ENCODE measurements around the gene MEIS1. TPM values are rescaled to one million over a fixed set of nuclear protein-coding genes. Genes with fewer than 3 reads are reported as not detected.

The MEIS1 gene
- total and polyA plus RNA-seq, 5 experiments from 2014 or later: not detected

- no peak for ATAC-seq
- DNase-seq: no peak
- Mint-ChIP-seq H3K36me3 (peaks cover 0 to 11% (median 2%) of the 10 kb centered on the region in 3 donors), H3K27me3 (peaks cover 25 to 56% (median 54%) of the 10 kb centered on the region in 5 donors), H3K27ac (no peak overlapping the region), H3K4me1 (peaks cover 5 to 20% (median 17%) of the 10 kb centered on the region in 4 donors), H3K9me3 (peaks cover 0 to 17% (median 0%) of the 10 kb centered on the region in 9 donors), H3K4me3 (peak overlapping the region in 2 of 10 donors; percentile 14 to 32)
- POLR2A ChIA-PET: no interaction called here
Measured at GRCh38 chr2:66576561-66577320, 141.8 kb downstream of the MEIS1 start.

GRCh38 chr2:66577321-66578053, 142.6 kb downstream of the MEIS1 start:
- DNase-seq (no peak), ATAC-seq (no peak)
- POLR2A ChIA-PET: no interaction called here
- Mint-ChIP-seq H3K36me3 (peaks cover 0 to 11% (median 2%) of the 10 kb centered on the region in 3 donors), H3K4me3 (peak overlapping the region in 4 of 10 donors; percentile 14 to 58 (median 27)), H3K4me1 (peaks cover 5 to 20% (median 17%) of the 10 kb centered on the region in 4 donors), H3K27ac (no peak overlapping the region), H3K27me3 (peaks cover 25 to 56% (median 48%) of the 10 kb centered on the region in 5 donors), H3K9me3 (peaks cover 0 to 17% (median 0%) of the 10 kb centered on the region in 9 donors)

GRCh38 chr2:66578054-66578686, 143.2 kb downstream of the MEIS1 start:
- Mint-ChIP-seq H3K27me3 (peaks cover 25 to 56% (median 45%) of the 10 kb centered on the region in 5 donors), H3K36me3 (peaks cover 0 to 11% (median 2%) of the 10 kb centered on the region in 3 donors), H3K9me3 (peaks cover 0 to 17% (median 0%) of the 10 kb centered on the region in 9 donors), H3K4me3 (peak overlapping the region in 1 of 10 donors; percentile 18), H3K4me1 (peaks cover 5 to 20% (median 17%) of the 10 kb centered on the region in 4 donors), H3K27ac (no peak overlapping the region)
- POLR2A ChIA-PET: no interaction called here
- ATAC-seq (no peak), DNase-seq (no peak)

- POLR2A ChIA-PET: no interaction called here
- no peak overlapping the region for H3K27ac Mint-ChIP-seq
- H3K9me3 Mint-ChIP-seq: peaks cover 0 to 17% (median 0%) of the 10 kb centered on the region in 9 donors
- ATAC-seq: no peak
- no peak overlapping the region for H3K4me3 Mint-ChIP-seq
- H3K4me1 Mint-ChIP-seq: peaks cover 5 to 20% (median 17%) of the 10 kb centered on the region in 4 donors
- H3K36me3 Mint-ChIP-seq: peaks cover 0 to 11% (median 2%) of the 10 kb centered on the region in 3 donors
- no peak for DNase-seq
- peaks cover 25 to 52% (median 43%) of the 10 kb centered on the region in 5 donors for H3K27me3 Mint-ChIP-seq
Measured at GRCh38 chr2:66578687-66579106, 143.8 kb downstream of the MEIS1 start.

GRCh38 chr2:66579186-66580126, 144.5 kb downstream of the MEIS1 start:
- H3K36me3 Mint-ChIP-seq: peaks cover 0 to 11% (median 2%) of the 10 kb centered on the region in 3 donors
- POLR2A ChIA-PET: no interaction called here
- H3K4me1 Mint-ChIP-seq: peaks cover 5 to 17% (median 16%) of the 10 kb centered on the region in 4 donors
- peaks cover 23 to 49% (median 42%) of the 10 kb centered on the region in 5 donors for H3K27me3 Mint-ChIP-seq
- no peak for DNase-seq
- no peak overlapping the region for H3K4me3 Mint-ChIP-seq
- no peak overlapping the region for H3K27ac Mint-ChIP-seq
- ATAC-seq: no peak
- peaks cover 0 to 17% (median 0%) of the 10 kb centered on the region in 9 donors for H3K9me3 Mint-ChIP-seq

GRCh38 chr2:66580166-66581049, 145.5 kb downstream of the MEIS1 start:
- H3K4me3 Mint-ChIP-seq: peak overlapping the region in 2 of 10 donors; percentile 2 to 5
- H3K9me3 Mint-ChIP-seq: peaks cover 0 to 17% (median 0%) of the 10 kb centered on the region in 9 donors
- POLR2A ChIA-PET: no interaction called here
- H3K4me1 Mint-ChIP-seq: peaks cover 2 to 10% (median 9%) of the 10 kb centered on the region in 4 donors
- H3K27me3 Mint-ChIP-seq: peaks cover 22 to 42% (median 38%) of the 10 kb centered on the region in 5 donors
- no peak for ATAC-seq
- DNase-seq: no peak
- peaks cover 0 to 11% (median 0%) of the 10 kb centered on the region in 3 donors for H3K36me3 Mint-ChIP-seq
- H3K27ac Mint-ChIP-seq: no peak overlapping the region

- peaks cover 2 to 8% (median 6%) of the 10 kb centered on the region in 4 donors for H3K4me1 Mint-ChIP-seq
- ATAC-seq: no peak
- H3K9me3 Mint-ChIP-seq: peaks cover 0 to 17% (median 0%) of the 10 kb centered on the region in 9 donors
- H3K4me3 Mint-ChIP-seq: peak overlapping the region in 1 of 10 donors; percentile 2
- peaks cover 0 to 11% (median 0%) of the 10 kb centered on the region in 3 donors for H3K36me3 Mint-ChIP-seq
- DNase-seq: no peak
- H3K27ac Mint-ChIP-seq: no peak overlapping the region
- peaks cover 26 to 43% (median 33%) of the 10 kb centered on the region in 5 donors for H3K27me3 Mint-ChIP-seq
- POLR2A ChIA-PET: no interaction called here
Measured at GRCh38 chr2:66581339-66582103, 146.6 kb downstream of the MEIS1 start.

GRCh38 chr2:66582104-66582986, 147.4 kb downstream of the MEIS1 start:
- peaks cover 0 to 6% (median 3%) of the 10 kb centered on the region in 4 donors for H3K4me1 Mint-ChIP-seq
- H3K9me3 Mint-ChIP-seq: peaks cover 0 to 17% (median 0%) of the 10 kb centered on the region in 9 donors
- ATAC-seq (no peak), DNase-seq (no peak)
- no peak overlapping the region for H3K27ac Mint-ChIP-seq
- peaks cover 24 to 41% (median 25%) of the 10 kb centered on the region in 5 donors for H3K27me3 Mint-ChIP-seq
- peaks cover 0 to 11% (median 0%) of the 10 kb centered on the region in 3 donors for H3K36me3 Mint-ChIP-seq
- H3K4me3 Mint-ChIP-seq: no peak overlapping the region
- POLR2A ChIA-PET: no interaction called here

GRCh38 chr2:66582987-66583880, 148.3 kb downstream of the MEIS1 start:
- H3K4me3 Mint-ChIP-seq: no peak overlapping the region
- POLR2A ChIA-PET: no interaction called here
- H3K27me3 Mint-ChIP-seq: peaks cover 16 to 39% (median 24%) of the 10 kb centered on the region in 5 donors
- no peak for ATAC-seq
- no peak overlapping the region for H3K27ac Mint-ChIP-seq
- peaks cover 0 to 6% (median 2%) of the 10 kb centered on the region in 4 donors for H3K4me1 Mint-ChIP-seq
- H3K36me3 Mint-ChIP-seq: peaks cover 0 to 11% (median 0%) of the 10 kb centered on the region in 3 donors
- peaks cover 0 to 12% (median 0%) of the 10 kb centered on the region in 9 donors for H3K9me3 Mint-ChIP-seq
- no peak for DNase-seq
